ENCODE measurements around the gene PRICKLE4. TPM values are rescaled to one million over a fixed set of nuclear protein-coding genes. Genes with fewer than 3 reads are reported as not detected.

The PRICKLE4 gene
- 0.93 and 1.8 TPM in 2 replicates for total RNA-seq (2014; rRNA removed; shearing (Covaris generic))
- total RNA-seq (2022): 1.2 and 2.6 TPM in 2 replicates
- Bru-seq, nascent RNA: percentile 26 among the genes with signal in this experiment
- BruChase-seq, experiment 1, labeled RNA remaining after a 6-hour chase: percentile 41 among the genes with signal in this experiment
- percentile 31 among the genes with signal in this experiment for BruChase-seq, experiment 2, labeled RNA remaining after a 2-hour chase
- long read RNA-seq: 0 reads

- BruUV-seq (replicated peaks): no TSS peak
- peak within 1 kb of the TSS; percentile 83 for H3K4me3 ChIP-seq (ENCODE audit: low read depth, low read length, poor library complexity, severe bottlenecking)
- TF ChIP-seq EZH2phosphoT487 (IDR thresholded peaks at IDR 0.05; ENCODE audit: borderline replicate concordance, low read depth, low read length) (no peak), CTCF (conservative IDR thresholded peaks at IDR 0.05; ENCODE audit: low read length) (no peak)
- peaks cover 35% of the 10 kb centered on the region for H3K4me1 ChIP-seq (ENCODE audit: insufficient read depth, low read length, poor library complexity, severe bottlenecking)
- peak within 1 kb of the TSS; percentile 80; the same call in 1 of the 2 replicates for H2AFZ ChIP-seq (ENCODE audit: low read length)
- no peak for DNase-seq (ENCODE audit: low spot score)
- intact Hi-C loops (cut with micrococcal nuclease; ENCODE audit: unreplicated experiment): loop anchor here (1.0 to 10.0 kb wide), 4 partner anchors 264 to 674 kb away; partner anchors contain the start of genes MRPS10 and TRERF1
- H3K27ac ChIP-seq (ENCODE audit: low read depth, low read length, poor library complexity, severe bottlenecking): no peak within 1 kb of the TSS
- no peaks in the 10 kb centered on the region; the same call in 1 of the 2 replicates for H3K79me2 ChIP-seq (ENCODE audit: insufficient read depth, low read depth, low read length)
- POLR2A ChIA-PET: interaction anchor here (0.7 to 1.0 kb wide), 2 partner anchors 47 to 253 kb away, joined by 3 read pairs; no protein-coding TSS in a partner anchor
- H4K20me1 ChIP-seq (ENCODE audit: insufficient read depth, low read length): no peaks in the 10 kb centered on the region
- H3K9me3 ChIP-seq (ENCODE audit: low read length): no peaks in the 10 kb centered on the region
- no peaks in the 10 kb centered on the region for H3K9me2 ChIP-seq (ENCODE audit: insufficient read depth, low read length)
- H3K4me2 ChIP-seq (ENCODE audit: low read length): peak within 1 kb of the TSS; percentile 88
- no peaks in the 10 kb centered on the region for H3K36me3 ChIP-seq (ENCODE audit: insufficient read depth, low read length)
- CTCF ChIA-PET (ENCODE audit: unreplicated experiment): interaction anchor here (0.5 kb wide), 1 partner anchor 196 kb away, joined by 3 read pairs; no protein-coding TSS in a partner anchor
These were observed at the start of gene PRICKLE4 for GRCh38 chr6:41780551-41781365. TSS of gene PRICKLE4 (plus strand) at chr6:41780782. CDS start at chr6:41783474, 2,692 bp downstream.

GRCh38 chr6:41731561-41732086, 49.0 kb upstream of the PRICKLE4 start:
- peak overlapping the region; percentile 94 for H3K27ac ChIP-seq (ENCODE audit: low read depth, low read length, poor library complexity, severe bottlenecking)
- intact Hi-C loops (cut with micrococcal nuclease; ENCODE audit: unreplicated experiment): loop anchor here (1.0 to 5.0 kb wide), 5 partner anchors 8 to 721 kb away; partner anchors contain the start of genes FOXP4, NFYA, OARD1 and TRERF1
- H3K4me2 ChIP-seq (ENCODE audit: low read length): peak overlapping the region; percentile 97
- no peaks in the 10 kb centered on the region for H3K9me3 ChIP-seq (ENCODE audit: low read length)
- POLR2A ChIA-PET: interaction anchor here (0.6 to 8.3 kb wide), 5 partner anchors 12 to 315 kb away, joined by 3 to 118 read pairs (median 5); no protein-coding TSS in a partner anchor
- H2AFZ ChIP-seq (ENCODE audit: low read length): no peak overlapping the region
- no peaks in the 10 kb centered on the region for H3K9me2 ChIP-seq (ENCODE audit: insufficient read depth, low read length)
- no peak for DNase-seq (ENCODE audit: low spot score)
- CTCF ChIA-PET (ENCODE audit: unreplicated experiment): interaction anchor here (0.8 kb wide), 1 partner anchor 14 kb away, joined by 3 read pairs; no protein-coding TSS in a partner anchor
- H3K36me3 ChIP-seq (ENCODE audit: insufficient read depth, low read length): no peaks in the 10 kb centered on the region
- peak overlapping the region; percentile 91 for H3K4me3 ChIP-seq (ENCODE audit: low read depth, low read length, poor library complexity, severe bottlenecking)
- H4K20me1 ChIP-seq (ENCODE audit: insufficient read depth, low read length): peaks cover 4% of the 10 kb centered on the region; the same call in 1 of the 2 replicates
- TF ChIP-seq EZH2phosphoT487 (IDR thresholded peaks at IDR 0.05; ENCODE audit: borderline replicate concordance, low read depth, low read length) (no peak), CTCF (conservative IDR thresholded peaks at IDR 0.05; ENCODE audit: low read length) (no peak)
- H3K4me1 ChIP-seq (ENCODE audit: insufficient read depth, low read length, poor library complexity, severe bottlenecking): peaks cover 82% of the 10 kb centered on the region
- no TSS peak for BruUV-seq (replicated peaks)
- peaks cover 63% of the 10 kb centered on the region for H3K79me2 ChIP-seq (ENCODE audit: insufficient read depth, low read depth, low read length)

Data from OCI-LY7 (cell line).